Osteocyte (in vitro differentiated cells): ENCODE results near the gene KCTD16. TPM values are rescaled to one million over a fixed set of nuclear protein-coding genes. Genes with fewer than 3 reads are reported as not detected.

Source experiments
- DNase-seq: peaks from one replicate; pipeline ENCODE4 v3.0.0; 2021; ENCODE audit warnings: mixed read lengths; ENCODE audit not compliant: unreplicated experiment; ENCODE audit errors: extremely low spot score
- H3K27ac Mint-ChIP-seq: one replicate; pipeline ENCODE4 v1.8.0; 2021; ENCODE audit warnings: mild to moderate bottlenecking, mixed read lengths; ENCODE audit not compliant: unreplicated experiment
- H3K27me3 Mint-ChIP-seq: one replicate; pipeline ENCODE4 v1.8.0; 2021; ENCODE audit warnings: mixed read lengths; ENCODE audit not compliant: unreplicated experiment
- H3K36me3 Mint-ChIP-seq: one replicate; pipeline ENCODE4 v1.8.0; 2021; ENCODE audit warnings: mixed read lengths; ENCODE audit not compliant: unreplicated experiment
- H3K4me1 Mint-ChIP-seq: one replicate; pipeline ENCODE4 v1.8.0; 2021; ENCODE audit warnings: mixed read lengths; ENCODE audit not compliant: unreplicated experiment
- H3K4me3 Mint-ChIP-seq: one replicate; pipeline ENCODE4 v1.8.0; 2021; ENCODE audit warnings: mild to moderate bottlenecking, moderate library complexity, mixed read lengths; ENCODE audit not compliant: unreplicated experiment
- H3K9me3 Mint-ChIP-seq: one replicate; pipeline ENCODE4 v1.8.0; 2021; ENCODE audit warnings: mixed read lengths; ENCODE audit not compliant: unreplicated experiment
- CTCF ChIP-seq: fragments of 200-600 bp; sonication (generic); IDR thresholded peaks from 2 replicates; pipeline ENCODE4 v1.5.0; 2021; ENCODE audit warnings: antibody characterized with exemption, mild to moderate bottlenecking, moderate library complexity
- total RNA-seq: library from RNA; stranded (reverse); gene quantifications from 2 replicates; pipeline ENCODE4 v1.2.1, GENCODE V29; 2021

KCTD16 gene
- total RNA-seq, 1 donor from 2014 or later: 0.51 TPM

GRCh38 chr5:144323181-144323580 lies 152.5 kb downstream of the KCTD16 start:
- H3K27me3 Mint-ChIP-seq: peaks cover 3% of the 10 kb centered on the region
- DNase-seq: no peak
- no peaks in the 10 kb centered on the region for H3K36me3 Mint-ChIP-seq
- no peak overlapping the region for H3K27ac Mint-ChIP-seq
- TF ChIP-seq CTCF: no peak
- no peak overlapping the region for H3K4me3 Mint-ChIP-seq
- H3K4me1 Mint-ChIP-seq: no peaks in the 10 kb centered on the region
- no peaks in the 10 kb centered on the region for H3K9me3 Mint-ChIP-seq

DNA sequence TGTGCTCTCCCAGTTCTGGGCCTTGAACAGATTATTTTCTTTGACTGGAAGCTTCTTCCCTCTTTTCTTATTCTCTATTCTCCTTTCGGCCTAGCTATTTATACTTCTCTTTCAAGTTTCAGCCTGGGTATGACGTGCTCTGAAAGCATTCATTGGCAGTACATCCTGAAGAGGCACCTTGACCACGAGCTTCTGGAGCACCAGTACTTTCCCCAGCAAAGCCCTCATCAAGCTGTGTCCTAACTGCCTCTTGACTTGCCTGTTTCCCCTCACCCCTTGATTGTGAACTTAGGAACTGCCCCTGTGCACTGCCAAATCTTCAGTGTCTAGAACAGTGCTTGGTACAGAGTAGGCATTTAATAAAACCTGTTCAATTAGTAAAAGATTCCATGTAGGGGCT lies 154.9 kb downstream of the KCTD16 start:
- no peak for TF ChIP-seq CTCF
- no peaks in the 10 kb centered on the region for H3K4me1 Mint-ChIP-seq
- no peaks in the 10 kb centered on the region for H3K27me3 Mint-ChIP-seq
- H3K9me3 Mint-ChIP-seq: no peaks in the 10 kb centered on the region
- no peak overlapping the region for H3K4me3 Mint-ChIP-seq
- DNase-seq: no peak
- no peaks in the 10 kb centered on the region for H3K36me3 Mint-ChIP-seq
- H3K27ac Mint-ChIP-seq: no peak overlapping the region

GRCh38 chr5:144328494-144328893 lies 157.8 kb downstream of the KCTD16 start:
- no peak for DNase-seq
- TF ChIP-seq CTCF: no peak

GRCh38 chr5:144328980-144329379 lies 158.3 kb downstream of the KCTD16 start:
- TF ChIP-seq CTCF: no peak
- Mint-ChIP-seq H3K4me1 (no peaks in the 10 kb centered on the region), H3K27ac (no peak overlapping the region), H3K36me3 (no peaks in the 10 kb centered on the region), H3K27me3 (no peaks in the 10 kb centered on the region), H3K9me3 (no peaks in the 10 kb centered on the region), H3K4me3 (no peak overlapping the region)
- DNase-seq: no peak

More at GRCh38 chr5:144328494-144328893, 157.8 kb downstream of the KCTD16 start:
- H3K9me3 Mint-ChIP-seq: no peaks in the 10 kb centered on the region
- H3K4me3 Mint-ChIP-seq: no peak overlapping the region
- H3K4me1 Mint-ChIP-seq: no peaks in the 10 kb centered on the region
- H3K27me3 Mint-ChIP-seq: no peaks in the 10 kb centered on the region
- no peaks in the 10 kb centered on the region for H3K36me3 Mint-ChIP-seq
- H3K27ac Mint-ChIP-seq: no peak overlapping the region

DNA sequence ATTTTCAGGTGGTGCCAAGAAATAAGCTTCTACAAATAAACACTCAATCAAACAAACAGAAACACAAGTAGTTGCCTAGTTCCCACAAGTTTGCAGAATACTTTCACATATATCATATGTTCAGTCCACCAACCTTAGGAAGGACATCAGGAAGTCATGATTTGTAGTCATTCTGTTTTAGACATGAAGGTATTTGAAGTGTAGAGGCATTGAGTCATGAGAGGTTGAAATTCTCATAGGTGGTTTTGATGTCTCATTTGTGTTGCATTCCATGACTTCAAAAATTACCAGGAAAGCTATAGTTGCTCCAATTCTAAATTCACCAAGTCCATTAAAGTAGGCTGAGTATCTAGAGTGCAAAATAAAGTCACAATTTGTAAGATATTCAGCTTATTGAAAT lies 159.0 kb downstream of the KCTD16 start:
- no peak overlapping the region for H3K27ac Mint-ChIP-seq
- H3K36me3 Mint-ChIP-seq: no peaks in the 10 kb centered on the region
- H3K27me3 Mint-ChIP-seq: no peaks in the 10 kb centered on the region
- H3K9me3 Mint-ChIP-seq: no peaks in the 10 kb centered on the region
- H3K4me1 Mint-ChIP-seq: no peaks in the 10 kb centered on the region
- H3K4me3 Mint-ChIP-seq: no peak overlapping the region
- TF ChIP-seq CTCF: no peak
- no peak for DNase-seq
